ENCODE measurements around the gene ADAMTSL3. TPM values are rescaled to one million over a fixed set of nuclear protein-coding genes. Genes with fewer than 3 reads are reported as not detected.

The ADAMTSL3 gene
- total and polyA plus RNA-seq, 3 experiments from 2014 or later, result not detected

GRCh38 chr15:83810110-83810509 is 156.2 kb downstream of the ADAMTSL3 start:
- Histone ChIP-seq H3K27me3 (ENCODE audit: insufficient read depth, low read length, poor library complexity, severe bottlenecking) (no peaks in the 10 kb centered on the region), H3K36me3 (ENCODE audit: insufficient read depth, low read length) (no peaks in the 10 kb centered on the region), H3K9me3 (ENCODE audit: low read length) (no peaks in the 10 kb centered on the region), H3K4me1 (ENCODE audit: insufficient read depth, low read length) (no peaks in the 10 kb centered on the region), H3K27ac (ENCODE audit: low read depth, low read length) (no peak overlapping the region), H3K4me3 (ENCODE audit: low read length) (no peak overlapping the region)
- Mint-ChIP-seq H3K4me3 (no peak overlapping the region), H3K27ac (no peak overlapping the region), H3K9me3 (peaks cover 0 to 13% (median 6%) of the 10 kb centered on the region in 5 donors), H3K4me1 (no peaks in the 10 kb centered on the region), H3K27me3 (no peaks in the 10 kb centered on the region), H3K36me3 (no peaks in the 10 kb centered on the region)
- no peak for DNase-seq
- POLR2A ChIA-PET, result no interaction called here
- CTCF ChIA-PET, result no interaction called here

DNA sequence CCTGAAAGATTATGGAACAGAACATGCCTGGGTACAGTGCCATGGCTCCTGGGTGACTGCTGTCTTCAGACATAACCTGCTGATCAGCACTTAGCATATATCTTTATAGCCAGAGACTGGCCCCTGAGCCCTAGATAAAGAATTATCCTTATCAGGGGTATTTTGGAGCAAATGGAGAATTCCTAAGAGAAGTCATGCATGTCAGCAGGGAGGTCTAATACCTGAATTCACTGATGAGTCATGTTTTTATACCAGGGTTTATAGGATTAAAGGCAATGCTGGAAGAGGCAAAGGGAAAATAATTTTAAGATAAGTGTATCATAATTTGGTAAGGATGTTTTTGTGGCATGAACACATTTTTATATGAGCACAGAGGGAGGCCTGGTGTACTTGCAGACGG is 159.8 kb downstream of the ADAMTSL3 start:
- H3K27ac Mint-ChIP-seq, result no peak overlapping the region
- no peak overlapping the region for H3K4me3 Mint-ChIP-seq

GRCh38 chr15:83815506-83815905 is 161.6 kb downstream of the ADAMTSL3 start:
- H3K27ac ChIP-seq (ENCODE audit: low read depth, low read length), result no peak overlapping the region
- no peak for DNase-seq
- Mint-ChIP-seq H3K4me1 (no peaks in the 10 kb centered on the region), H3K27me3 (no peaks in the 10 kb centered on the region), H3K36me3 (no peaks in the 10 kb centered on the region), H3K9me3 (peaks cover 0 to 7% (median 1%) of the 10 kb centered on the region in 5 donors), H3K27ac (no peak overlapping the region), H3K4me3 (no peak overlapping the region)
- CTCF ChIA-PET, result no interaction called here
- no peak overlapping the region for H3K4me3 ChIP-seq (ENCODE audit: low read length)
- no peaks in the 10 kb centered on the region for H3K27me3 ChIP-seq (ENCODE audit: insufficient read depth, low read length, poor library complexity, severe bottlenecking)
- POLR2A ChIA-PET, result no interaction called here
- H3K36me3 ChIP-seq (ENCODE audit: insufficient read depth, low read length), result no peaks in the 10 kb centered on the region
- H3K4me1 ChIP-seq (ENCODE audit: insufficient read depth, low read length), result no peaks in the 10 kb centered on the region
- H3K9me3 ChIP-seq (ENCODE audit: low read length), result no peaks in the 10 kb centered on the region

More for the DNA sequence above, 159.8 kb downstream of the ADAMTSL3 start:
- H3K4me1 Mint-ChIP-seq, result no peaks in the 10 kb centered on the region
- H3K36me3 Mint-ChIP-seq, result no peaks in the 10 kb centered on the region
- no peaks in the 10 kb centered on the region for H3K4me1 ChIP-seq (ENCODE audit: insufficient read depth, low read length)
- H3K9me3 Mint-ChIP-seq, result peaks cover 0 to 3% (median 2%) of the 10 kb centered on the region in 5 donors
- H3K4me3 ChIP-seq (ENCODE audit: low read length), result no peak overlapping the region
- no peaks in the 10 kb centered on the region for H3K36me3 ChIP-seq (ENCODE audit: insufficient read depth, low read length)
- no peak overlapping the region for H3K27ac ChIP-seq (ENCODE audit: low read depth, low read length)
- H3K27me3 Mint-ChIP-seq, result no peaks in the 10 kb centered on the region
- ChIA-PET POLR2A (no interaction called here), CTCF (no interaction called here)
- no peaks in the 10 kb centered on the region for H3K27me3 ChIP-seq (ENCODE audit: insufficient read depth, low read length, poor library complexity, severe bottlenecking)
- no peak for DNase-seq
- H3K9me3 ChIP-seq (ENCODE audit: low read length), result no peaks in the 10 kb centered on the region

DNA sequence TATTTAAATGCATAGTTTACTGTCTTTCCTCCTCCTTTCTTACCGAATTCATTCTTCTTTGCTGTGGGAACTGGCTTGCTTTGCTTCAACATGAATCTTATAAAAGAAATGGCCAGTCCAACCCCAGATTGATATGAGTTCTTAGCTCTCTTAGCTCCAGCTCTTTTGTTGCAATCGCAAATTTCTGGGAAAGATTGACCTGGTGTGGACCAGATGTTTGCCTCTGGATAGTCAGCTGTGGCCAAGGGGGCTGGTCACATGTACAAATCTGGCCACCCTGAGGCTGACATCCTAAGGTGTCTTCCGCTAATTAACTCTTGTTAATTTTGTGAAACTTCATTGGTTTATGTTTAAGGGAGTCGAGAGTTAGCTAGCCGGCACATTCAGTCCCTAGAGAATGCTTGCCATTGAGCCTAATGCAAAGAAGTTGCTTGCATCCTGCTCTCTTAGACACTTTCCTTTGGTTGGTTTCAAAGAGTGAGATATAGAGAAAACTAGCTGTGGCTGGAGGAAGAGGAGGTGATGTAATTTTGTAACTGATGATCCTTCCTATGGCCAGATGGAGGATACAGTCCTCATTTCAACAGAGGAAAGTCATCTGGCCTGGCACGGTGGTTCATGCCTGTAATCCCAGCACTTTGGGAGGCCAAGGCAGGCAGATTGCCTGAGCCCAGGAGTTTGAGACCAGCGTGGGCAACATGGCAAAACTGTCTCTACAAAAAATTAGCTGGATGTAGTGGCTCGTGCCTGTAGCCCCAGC is 162.4 kb downstream of the ADAMTSL3 start:
- no peak overlapping the region for H3K4me3 ChIP-seq (ENCODE audit: low read length)
- DNase-seq, result no peak

DNA sequence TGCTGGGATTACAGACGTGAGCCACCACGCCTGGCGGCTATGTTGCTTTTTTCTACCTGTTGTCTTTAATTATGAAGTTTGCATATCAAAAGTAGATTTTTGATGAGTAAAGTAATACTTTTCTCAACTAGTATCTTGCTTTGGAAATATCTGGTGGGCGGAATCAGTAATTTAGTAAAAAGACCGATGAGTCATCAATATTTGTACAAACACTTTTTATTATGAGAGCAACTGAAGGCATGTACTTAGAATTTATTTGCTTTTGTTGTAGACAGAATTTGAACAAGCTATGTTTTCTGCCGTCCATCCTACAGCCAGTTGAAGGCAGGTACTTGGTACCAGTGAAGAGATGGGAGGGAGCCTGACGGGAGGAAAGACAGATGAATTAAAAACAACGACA is 164.7 kb downstream of the ADAMTSL3 start:
- Mint-ChIP-seq H3K4me1 (no peaks in the 10 kb centered on the region), H3K9me3 (peaks cover 3 to 12% (median 5%) of the 10 kb centered on the region in 5 donors)
- no peaks in the 10 kb centered on the region for H3K9me3 ChIP-seq (ENCODE audit: low read length)

More for the DNA sequence above, 162.4 kb downstream of the ADAMTSL3 start:
- POLR2A ChIA-PET, result no interaction called here
- H3K36me3 ChIP-seq (ENCODE audit: insufficient read depth, low read length), result no peaks in the 10 kb centered on the region
- Mint-ChIP-seq H3K27me3 (no peaks in the 10 kb centered on the region), H3K36me3 (no peaks in the 10 kb centered on the region), H3K4me3 (no peak overlapping the region), H3K9me3 (peaks cover 0 to 7% (median 1%) of the 10 kb centered on the region in 5 donors), H3K27ac (no peak overlapping the region), H3K4me1 (no peaks in the 10 kb centered on the region)
- no peaks in the 10 kb centered on the region for H3K9me3 ChIP-seq (ENCODE audit: low read length)
- CTCF ChIA-PET, result no interaction called here
- no peaks in the 10 kb centered on the region for H3K27me3 ChIP-seq (ENCODE audit: insufficient read depth, low read length, poor library complexity, severe bottlenecking)
- no peak overlapping the region for H3K27ac ChIP-seq (ENCODE audit: low read depth, low read length)
- H3K4me1 ChIP-seq (ENCODE audit: insufficient read depth, low read length), result no peaks in the 10 kb centered on the region

DNA sequence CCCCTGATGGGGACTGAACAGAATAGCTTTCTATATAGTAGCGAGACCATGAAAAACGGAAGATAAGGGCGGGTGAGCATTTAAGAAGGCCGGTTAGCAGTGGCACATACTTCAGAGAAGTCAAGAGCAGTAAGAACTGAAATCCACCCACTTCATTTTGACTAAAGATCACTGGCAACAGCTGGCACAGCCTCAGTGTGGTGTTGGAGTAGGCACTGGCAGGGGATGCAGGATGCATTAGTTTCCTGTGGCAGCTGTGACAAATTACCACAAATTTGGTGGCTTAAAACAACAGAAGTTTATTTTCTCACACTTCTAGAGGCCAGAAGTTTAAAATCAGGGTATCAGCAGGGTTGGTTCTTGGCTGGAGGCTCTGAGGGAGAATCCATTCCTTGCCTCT is 176.5 kb downstream of the ADAMTSL3 start:
- H3K4me1 ChIP-seq (ENCODE audit: insufficient read depth, low read length), result no peaks in the 10 kb centered on the region
- H3K36me3 Mint-ChIP-seq, result no peaks in the 10 kb centered on the region

More for the DNA sequence above, 164.7 kb downstream of the ADAMTSL3 start:
- Mint-ChIP-seq H3K27ac (no peak overlapping the region), H3K4me3 (no peak overlapping the region), H3K27me3 (no peaks in the 10 kb centered on the region), H3K36me3 (no peaks in the 10 kb centered on the region)
- no peaks in the 10 kb centered on the region for H3K27me3 ChIP-seq (ENCODE audit: insufficient read depth, low read length, poor library complexity, severe bottlenecking)
- CTCF ChIA-PET, result no interaction called here
- no peak overlapping the region for H3K4me3 ChIP-seq (ENCODE audit: low read length)
- no peaks in the 10 kb centered on the region for H3K4me1 ChIP-seq (ENCODE audit: insufficient read depth, low read length)
- no peak for DNase-seq
- no peak overlapping the region for H3K27ac ChIP-seq (ENCODE audit: low read depth, low read length)
- POLR2A ChIA-PET, result no interaction called here
- no peaks in the 10 kb centered on the region for H3K36me3 ChIP-seq (ENCODE audit: insufficient read depth, low read length)

DNA sequence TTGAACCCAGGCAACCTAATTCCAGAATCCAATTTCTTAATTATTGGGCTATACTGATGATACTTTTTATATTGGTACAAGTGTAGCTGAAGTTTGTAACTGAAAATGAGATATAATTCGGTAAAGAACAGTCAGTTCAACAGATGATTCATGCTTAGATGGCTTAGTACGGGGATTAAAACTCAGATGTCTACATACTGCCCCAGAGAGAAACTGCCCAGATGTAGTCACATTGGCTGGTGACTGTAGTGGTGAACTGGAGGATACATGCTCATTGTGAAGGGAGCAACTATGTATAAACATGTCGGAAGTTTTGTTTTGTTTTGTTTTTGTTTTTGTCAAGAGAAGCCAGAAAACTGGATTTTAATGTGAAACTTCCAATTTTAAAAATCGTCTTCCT is 179.6 kb downstream of the ADAMTSL3 start:
- POLR2A ChIA-PET, result no interaction called here
- Histone ChIP-seq H3K9me3 (ENCODE audit: low read length) (no peaks in the 10 kb centered on the region), H3K27ac (ENCODE audit: low read depth, low read length) (no peak overlapping the region), H3K4me3 (ENCODE audit: low read length) (no peak overlapping the region), H3K36me3 (ENCODE audit: insufficient read depth, low read length) (no peaks in the 10 kb centered on the region), H3K4me1 (ENCODE audit: insufficient read depth, low read length) (no peaks in the 10 kb centered on the region), H3K27me3 (ENCODE audit: insufficient read depth, low read length, poor library complexity, severe bottlenecking) (no peaks in the 10 kb centered on the region)
- H3K36me3 Mint-ChIP-seq, result no peaks in the 10 kb centered on the region
- CTCF ChIA-PET, result no interaction called here
- H3K27ac Mint-ChIP-seq, result no peak overlapping the region
- DNase-seq, result no peak
- no peak overlapping the region for H3K4me3 Mint-ChIP-seq
- peaks cover 0 to 5% (median 0%) of the 10 kb centered on the region in 5 donors for H3K9me3 Mint-ChIP-seq
- no peaks in the 10 kb centered on the region for H3K4me1 Mint-ChIP-seq
- peaks cover 1 to 8% of the 10 kb centered on the region in 2 donors for H3K27me3 Mint-ChIP-seq

More for the DNA sequence above, 176.5 kb downstream of the ADAMTSL3 start:
- peaks cover 1 to 8% of the 10 kb centered on the region in 2 donors for H3K27me3 Mint-ChIP-seq
- ChIA-PET POLR2A (no interaction called here), CTCF (no interaction called here)
- no peaks in the 10 kb centered on the region for H3K36me3 ChIP-seq (ENCODE audit: insufficient read depth, low read length)
- no peak overlapping the region for H3K4me3 ChIP-seq (ENCODE audit: low read length)
- no peaks in the 10 kb centered on the region for H3K27me3 ChIP-seq (ENCODE audit: insufficient read depth, low read length, poor library complexity, severe bottlenecking)
- H3K4me3 Mint-ChIP-seq, result no peak overlapping the region
- peak overlapping the region in 1 of 8 donors; percentile 3 for H3K27ac Mint-ChIP-seq
- H3K9me3 Mint-ChIP-seq, result peaks cover 0 to 7% (median 4%) of the 10 kb centered on the region in 5 donors
- H3K4me1 Mint-ChIP-seq, result no peaks in the 10 kb centered on the region
- H3K9me3 ChIP-seq (ENCODE audit: low read length), result no peaks in the 10 kb centered on the region
- DNase-seq, result no peak
- H3K27ac ChIP-seq (ENCODE audit: low read depth, low read length), result no peak overlapping the region

DNA sequence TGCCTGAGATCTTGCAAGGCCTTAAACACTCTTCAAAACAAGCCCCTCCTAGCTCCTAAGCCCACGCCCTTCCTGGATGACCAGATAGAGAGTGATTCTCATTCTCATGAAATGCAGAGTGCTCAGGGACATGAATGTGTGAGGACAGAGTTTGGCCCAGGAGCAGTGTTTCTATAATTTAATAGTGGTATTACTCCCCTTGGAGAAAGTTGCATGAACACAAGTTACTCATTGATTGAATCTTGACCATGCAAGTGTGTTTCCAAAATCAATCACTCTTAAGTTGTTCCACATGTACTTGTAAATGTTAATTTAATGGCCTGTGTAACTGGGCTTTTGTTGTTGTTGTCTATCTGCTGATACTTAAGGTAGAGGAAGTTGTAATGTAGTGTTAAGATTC is 181.6 kb downstream of the ADAMTSL3 start:
- Mint-ChIP-seq H3K27me3 (peaks cover 0 to 8% of the 10 kb centered on the region in 2 donors), H3K4me3 (no peak overlapping the region), H3K36me3 (no peaks in the 10 kb centered on the region), H3K27ac (no peak overlapping the region), H3K9me3 (peaks cover 0 to 2% (median 0%) of the 10 kb centered on the region in 5 donors), H3K4me1 (no peaks in the 10 kb centered on the region)
- H3K9me3 ChIP-seq (ENCODE audit: low read length), result no peaks in the 10 kb centered on the region
- DNase-seq, result no peak
- H3K27me3 ChIP-seq (ENCODE audit: insufficient read depth, low read length, poor library complexity, severe bottlenecking), result no peaks in the 10 kb centered on the region
- H3K4me1 ChIP-seq (ENCODE audit: insufficient read depth, low read length), result no peaks in the 10 kb centered on the region
- no peak overlapping the region for H3K27ac ChIP-seq (ENCODE audit: low read depth, low read length)
- ChIA-PET CTCF (no interaction called here), POLR2A (no interaction called here)
- H3K4me3 ChIP-seq (ENCODE audit: low read length), result no peak overlapping the region
- no peaks in the 10 kb centered on the region for H3K36me3 ChIP-seq (ENCODE audit: insufficient read depth, low read length)
